K562 (cell line): ENCODE data around the gene ZCCHC17. TPM values are rescaled to one million over a fixed set of nuclear protein-coding genes. Genes with fewer than 3 reads are reported as not detected.

Experiments
- ARID2 ChIP-seq: fragments of 450-650 bp; IDR thresholded peaks from 2 replicates; pipeline ENCODE4 v1.6.1; 2017; ENCODE audit warnings: antibody characterized with exemption, mild to moderate bottlenecking
- ARNT ChIP-seq, 2 experiments: fragments of 450-650 bp; IDR thresholded peaks; 2 replicates each; pipeline ENCODE4 v1.6.1; 2016; ENCODE audit warnings: mild to moderate bottlenecking in 1 of 2
- ATF1 ChIP-seq, 2 experiments: fragments of 450-650 bp in 1 of 2; IDR thresholded peaks; 2 replicates each; pipeline ENCODE4 v1.6.1; 2016; ENCODE audit warnings: missing compliant biosample characterization in 1 of 2, missing genetic modification characterization in 1 of 2
- CBX1 ChIP-seq: sonication (generic); IDR thresholded peaks from 2 replicates; pipeline ENCODE4 v1.6.1; 2016; ENCODE audit warnings: antibody characterized with exemption, low read depth, mild to moderate bottlenecking
- DNMT1 ChIP-seq: fragments of 450-650 bp; IDR thresholded peaks from 2 replicates; pipeline ENCODE4 v1.6.1; 2016; ENCODE audit warnings: antibody characterized with exemption, mild to moderate bottlenecking
- KDM1A ChIP-seq, 2 experiments: fragments of 450-650 bp; IDR thresholded peaks; 2 replicates each; pipeline ENCODE4 v1.6.1; 2016; ENCODE audit warnings: mild to moderate bottlenecking in 2 of 2
- RBM25 ChIP-seq: fragments of 200-400 bp; formaldehyde crosslinking; IDR thresholded peaks from 2 replicates; pipeline ENCODE4 v1.6.1; 2018; ENCODE audit warnings: low read length, low read depth, moderate library complexity; ENCODE audit not compliant: severe bottlenecking
- SP1 ChIP-seq: sonication (generic); formaldehyde crosslinking; IDR thresholded peaks from 2 replicates; pipeline ENCODE4 v1.8.1; 2022; ENCODE audit warnings: mild to moderate bottlenecking, missing genetic modification reagents
- SRSF1 ChIP-seq: fragments of 200-400 bp; formaldehyde crosslinking; IDR thresholded peaks from 2 replicates; pipeline ENCODE4 v1.6.1; 2017; ENCODE audit warnings: mild to moderate bottlenecking, low read depth, low read length, moderate library complexity
- TAF15 ChIP-seq: fragments of 200-400 bp; formaldehyde crosslinking; IDR thresholded peaks from 2 replicates; pipeline ENCODE4 v1.6.1; 2017; ENCODE audit warnings: mild to moderate bottlenecking, low read depth, low read length, moderate library complexity
- polyA plus RNA-seq, 8 experiments: library from polyadenylated mRNA; depleted of rRNA in 4 of 8; stranded (reverse) in 5 of 8; unstranded in 3 of 8; fragments of >200 nt; fragmentation: Nextera tagmentation in 2 of 8; fragmentation: Illumina TruSeq in 1 of 8; extraction: Ambion mirVana in 2 of 8; extraction: Trizol in 1 of 8; gene quantifications; 2 replicates each; pipeline versions ENCODE4 v1.2.1 to v1.2.3, GENCODE V29; 2011 to 2014; ENCODE audit warnings: inconsistent platforms in 1 of 8, missing spikeins in 1 of 8
- total RNA-seq, 7 experiments: library from RNA; depleted of rRNA in 6 of 7; stranded (reverse); fragments of >200 nt in 6 of 7; fragmentation: Illumina TruSeq in 2 of 7; extraction: Trizol in 2 of 7; gene quantifications; 2 replicates each; pipeline versions ENCODE4 v1.2.1 to v1.2.3, GENCODE V29; 2011 to 2021; ENCODE audit warnings: low replicate concordance in 1 of 7
- TF ChIP-seq, protein P1 (sequence below): IDR thresholded peaks from 2 replicates; pipeline ENCODE4 v1.6.1; 2016; ENCODE audit warnings: missing genetic modification characterization, missing compliant biosample characterization
- TF ChIP-seq, protein P2 (sequence below): fragments of 200-800 bp; sonication (Bioruptor generic); IDR thresholded peaks from 2 replicates; pipeline ENCODE4 v1.6.1; 2016; ENCODE audit warnings: missing genetic modification characterization, missing compliant biosample characterization
- TF ChIP-seq, protein P3 (sequence below): fragments of 250-450 bp; sonication (Bioruptor Pico); IDR thresholded peaks from 2 replicates; pipeline ENCODE4 v1.8.0; 2022; ENCODE audit warnings: moderate library complexity, mild to moderate bottlenecking, inconsistent platforms
- TF ChIP-seq, protein P4 (sequence below): sonication (generic); formaldehyde crosslinking; IDR thresholded peaks from 2 replicates; pipeline ENCODE4 v1.5.0; 2020; ENCODE audit warnings: missing genetic modification reagents

Gene ZCCHC17
- total and polyA plus RNA-seq, 9 of the 15 experiments (the other 6 are each of a cell fraction or from before 2014, with no cell fraction given) = 46.9 to 150 (median 74.7) TPM

- peak; percentile 46 to 57; a peak in 3 of 4 replicates for TF ChIP-seq KDM1A (IDR thresholded peaks at IDR 0.05)
- TF ChIP-seq CBX1 = no peak
- TF ChIP-seq ARID2 = 0 out of 2 replicates have a peak, but pooled peaks have one; percentile 25
- TF ChIP-seq, protein P1, sequence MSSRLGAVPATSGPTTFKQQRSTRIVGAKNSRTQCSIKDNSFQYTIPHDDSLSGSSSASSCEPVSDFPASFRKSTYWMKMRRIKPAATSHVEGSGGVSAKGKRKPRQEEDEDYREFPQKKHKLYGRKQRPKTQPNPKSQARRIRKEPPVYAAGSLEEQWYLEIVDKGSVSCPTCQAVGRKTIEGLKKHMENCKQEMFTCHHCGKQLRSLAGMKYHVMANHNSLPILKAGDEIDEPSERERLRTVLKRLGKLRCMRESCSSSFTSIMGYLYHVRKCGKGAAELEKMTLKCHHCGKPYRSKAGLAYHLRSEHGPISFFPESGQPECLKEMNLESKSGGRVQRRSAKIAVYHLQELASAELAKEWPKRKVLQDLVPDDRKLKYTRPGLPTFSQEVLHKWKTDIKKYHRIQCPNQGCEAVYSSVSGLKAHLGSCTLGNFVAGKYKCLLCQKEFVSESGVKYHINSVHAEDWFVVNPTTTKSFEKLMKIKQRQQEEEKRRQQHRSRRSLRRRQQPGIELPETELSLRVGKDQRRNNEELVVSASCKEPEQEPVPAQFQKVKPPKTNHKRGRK (tag) = 0 out of 2 replicates have a peak, but pooled peaks have one; percentile 54
- TF ChIP-seq ARNT (IDR thresholded peaks at IDR 0.05) = peak in 1 of 2 experiments; percentile 51; a peak in 1 of 4 replicates
- peak; percentile 94 for TF ChIP-seq RBM25
- TF ChIP-seq, protein P2, sequence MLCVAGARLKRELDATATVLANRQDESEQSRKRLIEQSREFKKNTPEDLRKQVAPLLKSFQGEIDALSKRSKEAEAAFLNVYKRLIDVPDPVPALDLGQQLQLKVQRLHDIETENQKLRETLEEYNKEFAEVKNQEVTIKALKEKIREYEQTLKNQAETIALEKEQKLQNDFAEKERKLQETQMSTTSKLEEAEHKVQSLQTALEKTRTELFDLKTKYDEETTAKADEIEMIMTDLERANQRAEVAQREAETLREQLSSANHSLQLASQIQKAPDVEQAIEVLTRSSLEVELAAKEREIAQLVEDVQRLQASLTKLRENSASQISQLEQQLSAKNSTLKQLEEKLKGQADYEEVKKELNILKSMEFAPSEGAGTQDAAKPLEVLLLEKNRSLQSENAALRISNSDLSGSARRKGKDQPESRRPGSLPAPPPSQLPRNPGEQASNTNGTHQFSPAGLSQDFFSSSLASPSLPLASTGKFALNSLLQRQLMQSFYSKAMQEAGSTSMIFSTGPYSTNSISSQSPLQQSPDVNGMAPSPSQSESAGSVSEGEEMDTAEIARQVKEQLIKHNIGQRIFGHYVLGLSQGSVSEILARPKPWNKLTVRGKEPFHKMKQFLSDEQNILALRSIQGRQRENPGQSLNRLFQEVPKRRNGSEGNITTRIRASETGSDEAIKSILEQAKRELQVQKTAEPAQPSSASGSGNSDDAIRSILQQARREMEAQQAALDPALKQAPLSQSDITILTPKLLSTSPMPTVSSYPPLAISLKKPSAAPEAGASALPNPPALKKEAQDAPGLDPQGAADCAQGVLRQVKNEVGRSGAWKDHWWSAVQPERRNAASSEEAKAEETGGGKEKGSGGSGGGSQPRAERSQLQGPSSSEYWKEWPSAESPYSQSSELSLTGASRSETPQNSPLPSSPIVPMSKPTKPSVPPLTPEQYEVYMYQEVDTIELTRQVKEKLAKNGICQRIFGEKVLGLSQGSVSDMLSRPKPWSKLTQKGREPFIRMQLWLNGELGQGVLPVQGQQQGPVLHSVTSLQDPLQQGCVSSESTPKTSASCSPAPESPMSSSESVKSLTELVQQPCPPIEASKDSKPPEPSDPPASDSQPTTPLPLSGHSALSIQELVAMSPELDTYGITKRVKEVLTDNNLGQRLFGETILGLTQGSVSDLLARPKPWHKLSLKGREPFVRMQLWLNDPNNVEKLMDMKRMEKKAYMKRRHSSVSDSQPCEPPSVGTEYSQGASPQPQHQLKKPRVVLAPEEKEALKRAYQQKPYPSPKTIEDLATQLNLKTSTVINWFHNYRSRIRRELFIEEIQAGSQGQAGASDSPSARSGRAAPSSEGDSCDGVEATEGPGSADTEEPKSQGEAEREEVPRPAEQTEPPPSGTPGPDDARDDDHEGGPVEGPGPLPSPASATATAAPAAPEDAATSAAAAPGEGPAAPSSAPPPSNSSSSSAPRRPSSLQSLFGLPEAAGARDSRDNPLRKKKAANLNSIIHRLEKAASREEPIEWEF (CRISPR knock-in tag) = no peak
- 0 out of 2 replicates have a peak, but pooled peaks have one; percentile 62 for TF ChIP-seq DNMT1
- no peak for TF ChIP-seq TAF15
- TF ChIP-seq, protein P3, sequence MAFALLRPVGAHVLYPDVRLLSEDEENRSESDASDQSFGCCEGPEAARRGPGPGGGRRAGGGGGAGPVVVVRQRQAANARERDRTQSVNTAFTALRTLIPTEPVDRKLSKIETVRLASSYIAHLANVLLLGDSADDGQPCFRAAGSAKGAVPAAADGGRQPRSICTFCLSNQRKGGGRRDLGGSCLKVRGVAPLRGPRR (CRISPR knock-in tag) = 0 out of 2 replicates have a peak, but pooled peaks have one; percentile 31
- TF ChIP-seq SP1 (CRISPR knock-in tag) = peak; percentile 62; the same call in 1 of the 2 replicates
- no peak for TF ChIP-seq ATF1 (CRISPR knock-in tag; IDR thresholded peaks at IDR 0.05)
- no peak for TF ChIP-seq ATF1 (tag; IDR thresholded peaks at IDR 0.05)
- TF ChIP-seq SRSF1 = no peak
- TF ChIP-seq, protein P4, sequence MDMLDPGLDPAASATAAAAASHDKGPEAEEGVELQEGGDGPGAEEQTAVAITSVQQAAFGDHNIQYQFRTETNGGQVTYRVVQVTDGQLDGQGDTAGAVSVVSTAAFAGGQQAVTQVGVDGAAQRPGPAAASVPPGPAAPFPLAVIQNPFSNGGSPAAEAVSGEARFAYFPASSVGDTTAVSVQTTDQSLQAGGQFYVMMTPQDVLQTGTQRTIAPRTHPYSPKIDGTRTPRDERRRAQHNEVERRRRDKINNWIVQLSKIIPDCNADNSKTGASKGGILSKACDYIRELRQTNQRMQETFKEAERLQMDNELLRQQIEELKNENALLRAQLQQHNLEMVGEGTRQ (CRISPR knock-in tag) = no peak
These were observed 852 bp upstream of the ZCCHC17 start (continued) for GRCh38 chr1:31295874-31296485.
